Activated naive CD4-positive, alpha-beta T cell treated with anti-CD3 and anti-CD28 coated beads for 36 hours (primary cell): ENCODE results near the gene NAGA. TPM values are rescaled to one million over a fixed set of nuclear protein-coding genes. Genes with fewer than 3 reads are reported as not detected.

Experiments
- CTCF ChIA-PET: fragments of 350-600 bp; sonication (Branson Sonifier 250); formaldehyde crosslinking; loops from one replicate; lab custom pipeline; 2021; ENCODE audit warnings: antibody characterized with exemption; lab: Charles Lee
- DNase-seq: peaks from one replicate; pipeline ENCODE4 v3.0.0-alpha.2; 2020
- H3K27ac Mint-ChIP-seq: one replicate; pipeline ENCODE4 v1.8.0; 2021; ENCODE audit warnings: mild to moderate bottlenecking, mixed read lengths
- H3K27me3 Mint-ChIP-seq: one replicate; pipeline ENCODE4 v1.8.0; 2021; ENCODE audit warnings: low read depth, mixed read lengths
- H3K36me3 Mint-ChIP-seq: one replicate; pipeline ENCODE4 v1.8.0; 2021; ENCODE audit warnings: low read depth, mixed read lengths
- H3K4me1 Mint-ChIP-seq: one replicate; pipeline ENCODE4 v1.8.0; 2021; ENCODE audit warnings: low read depth, mixed read lengths
- H3K4me3 Mint-ChIP-seq: one replicate; pipeline ENCODE4 v1.8.0; 2021; ENCODE audit warnings: mild to moderate bottlenecking, moderate library complexity, mixed read lengths
- H3K9me3 Mint-ChIP-seq: one replicate; pipeline ENCODE4 v1.8.0; 2021; ENCODE audit warnings: mixed read lengths
- intact Hi-C: fragments of 100-400 bp; cut with micrococcal nuclease; formaldehyde crosslinking; loops from one replicate; pipeline ENCODE4 v1.15.1; 2023
- total RNA-seq, 2 experiments: library from RNA; stranded (reverse); gene quantifications; one replicate each; pipeline ENCODE4 v1.2.3, GENCODE V29; 2021

Gene NAGA
- total RNA-seq, 2 experiments from 2014 or later, result 14.6 to 15.9 TPM

GRCh38 chr22:42086051-42086450 lies 15.4 kb upstream of the NAGA start:
- peaks cover 50% of the 10 kb centered on the region for H3K36me3 Mint-ChIP-seq
- no peaks in the 10 kb centered on the region for H3K27me3 Mint-ChIP-seq
- CTCF ChIA-PET, result no interaction called here
- intact Hi-C loops, result no loop called here
- peaks cover 3% of the 10 kb centered on the region for H3K9me3 Mint-ChIP-seq
- DNase-seq, result no peak
- peaks cover 40% of the 10 kb centered on the region for H3K4me1 Mint-ChIP-seq
- no peak overlapping the region for H3K4me3 Mint-ChIP-seq
- no peak overlapping the region for H3K27ac Mint-ChIP-seq

DNA sequence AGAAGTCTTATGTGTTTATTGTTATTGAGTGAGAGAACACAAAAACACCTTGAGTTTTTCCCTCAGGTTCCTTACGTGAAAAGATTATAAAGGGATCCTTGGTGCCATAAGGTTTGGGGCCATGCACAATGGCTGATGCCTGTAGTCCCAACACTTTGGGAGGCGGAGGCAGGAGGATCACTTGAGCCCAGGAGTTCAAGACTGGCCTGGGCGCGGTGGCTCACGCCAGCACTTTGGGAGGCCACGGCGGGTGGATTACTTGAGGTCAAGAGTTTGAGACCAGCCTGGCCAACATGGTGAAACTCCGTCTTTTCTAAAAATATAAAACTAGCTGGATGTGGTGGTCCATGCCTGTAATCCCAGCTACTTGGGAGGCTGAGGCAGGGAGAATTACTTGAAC lies 14.3 kb upstream of the NAGA start:
- CTCF ChIA-PET, result interaction anchor here (0.6 kb wide), 1 partner anchor 386 kb away, joined by 3 read pairs; the partner anchor contains the start of gene MEI1
- peaks cover 46% of the 10 kb centered on the region for H3K36me3 Mint-ChIP-seq
- peaks cover 3% of the 10 kb centered on the region for H3K9me3 Mint-ChIP-seq
- DNase-seq, result no peak
- no peaks in the 10 kb centered on the region for H3K27me3 Mint-ChIP-seq
- intact Hi-C loops, result no loop called here
- H3K4me3 Mint-ChIP-seq, result no peak overlapping the region
- H3K27ac Mint-ChIP-seq, result no peak overlapping the region
- H3K4me1 Mint-ChIP-seq, result peaks cover 44% of the 10 kb centered on the region

- no peak for DNase-seq
- Mint-ChIP-seq H3K4me3 (no peak overlapping the region), H3K36me3 (peaks cover 35% of the 10 kb centered on the region), H3K4me1 (peaks cover 36% of the 10 kb centered on the region), H3K27ac (no peak overlapping the region), H3K27me3 (no peaks in the 10 kb centered on the region), H3K9me3 (no peaks in the 10 kb centered on the region)
- intact Hi-C loops, result no loop called here
- CTCF ChIA-PET, result no interaction called here
Measured at GRCh38 chr22:42083119-42083518, 12.5 kb upstream of the NAGA start.

DNA sequence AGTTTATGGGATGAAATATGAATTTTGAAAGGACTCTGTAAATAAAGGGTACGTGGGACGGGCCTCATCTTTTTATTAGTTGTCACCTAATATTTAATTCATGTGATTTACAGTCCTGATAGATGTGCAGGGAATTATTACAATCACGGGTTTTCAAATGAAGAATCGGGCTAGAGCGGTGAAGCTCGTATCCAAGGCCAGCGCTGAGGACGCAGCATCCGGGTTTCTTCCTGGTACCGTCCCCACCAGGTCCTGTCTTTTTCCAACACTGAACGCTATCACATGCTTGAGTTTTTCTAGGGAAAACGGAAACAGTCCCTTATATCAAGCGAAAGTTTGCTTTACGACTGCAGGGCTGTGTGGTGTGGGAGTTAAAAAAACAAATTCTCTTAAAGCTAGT lies 9.7 kb upstream of the NAGA start:
- peak; percentile 36 for DNase-seq
- peak overlapping the region; percentile 95 for H3K4me3 Mint-ChIP-seq
- H3K27ac Mint-ChIP-seq, result peak overlapping the region; percentile 96
- H3K4me1 Mint-ChIP-seq, result peaks cover 32% of the 10 kb centered on the region
- intact Hi-C loops, result loop anchor here (1.0 kb wide), 2 partner anchors 10 to 459 kb away; partner anchors contain the start of genes DESI1, NDUFA6 and XRCC6
- CTCF ChIA-PET, result interaction anchor here (0.9 to 3.2 kb wide), 4 partner anchors 10 to 383 kb away, joined by 3 to 7 read pairs (median 3); no protein-coding TSS in a partner anchor
- no peaks in the 10 kb centered on the region for H3K27me3 Mint-ChIP-seq
- H3K9me3 Mint-ChIP-seq, result no peaks in the 10 kb centered on the region
- H3K36me3 Mint-ChIP-seq, result peaks cover 19% of the 10 kb centered on the region

GRCh38 chr22:42079319-42080251 lies 9.0 kb upstream of the NAGA start, which contains the start of gene SMDT1:
TSS of gene SMDT1 (plus strand) at chr22:42079700. CDS start at chr22:42079769, 69 bp downstream.
- intact Hi-C loops, result loop anchor here (1.0 to 2.0 kb wide), 4 partner anchors 11 to 536 kb away; partner anchors contain the start of genes CENPM, DESI1, NDUFA6 and XRCC6
- Mint-ChIP-seq H3K27me3 (no peaks in the 10 kb centered on the region), H3K4me3 (peak within 1 kb of the TSS; percentile 95), H3K36me3 (peaks cover 16% of the 10 kb centered on the region), H3K4me1 (peaks cover 34% of the 10 kb centered on the region), H3K9me3 (no peaks in the 10 kb centered on the region), H3K27ac (peak within 1 kb of the TSS; percentile 96)
- peak; percentile 98 for DNase-seq
- CTCF ChIA-PET, result interaction anchor here (0.9 to 3.2 kb wide), 6 partner anchors 11 to 382 kb away, joined by 3 to 8 read pairs (median 4); partner anchors contain the start of gene NDUFA6

GRCh38 chr22:42078469-42079318 lies 8.1 kb upstream of the NAGA start:
- Mint-ChIP-seq H3K9me3 (no peaks in the 10 kb centered on the region), H3K36me3 (peaks cover 11% of the 10 kb centered on the region)

GRCh38 chr22:42077486-42078125 lies 7.0 kb upstream of the NAGA start:
- Mint-ChIP-seq H3K9me3 (no peaks in the 10 kb centered on the region), H3K4me1 (peaks cover 36% of the 10 kb centered on the region), H3K27me3 (no peaks in the 10 kb centered on the region), H3K27ac (peak overlapping the region; percentile 50), H3K36me3 (peaks cover 7% of the 10 kb centered on the region), H3K4me3 (no peak overlapping the region)
- intact Hi-C loops, result loop anchor here (2.0 kb wide), 1 partner anchor 131 kb away; the partner anchor contains the start of gene CENPM
- DNase-seq, result no peak
- CTCF ChIA-PET, result interaction anchor here (1.4 to 2.4 kb wide), 2 partner anchors 111 to 367 kb away, joined by 3 to 6 read pairs; no protein-coding TSS in a partner anchor

More at GRCh38 chr22:42078469-42079318, 8.1 kb upstream of the NAGA start:
- Mint-ChIP-seq H3K4me1 (peaks cover 32% of the 10 kb centered on the region), H3K27me3 (no peaks in the 10 kb centered on the region), H3K4me3 (peak overlapping the region; percentile 95), H3K27ac (peak overlapping the region; percentile 96)
- CTCF ChIA-PET, result interaction anchor here (1.4 to 3.2 kb wide), 4 partner anchors 12 to 381 kb away, joined by 3 to 8 read pairs (median 6); partner anchors contain the start of gene NDUFA6
- intact Hi-C loops, result loop anchor here (1.0 to 2.0 kb wide), 2 partner anchors 132 to 537 kb away; partner anchors contain the start of gene CENPM
- no peak for DNase-seq

DNA sequence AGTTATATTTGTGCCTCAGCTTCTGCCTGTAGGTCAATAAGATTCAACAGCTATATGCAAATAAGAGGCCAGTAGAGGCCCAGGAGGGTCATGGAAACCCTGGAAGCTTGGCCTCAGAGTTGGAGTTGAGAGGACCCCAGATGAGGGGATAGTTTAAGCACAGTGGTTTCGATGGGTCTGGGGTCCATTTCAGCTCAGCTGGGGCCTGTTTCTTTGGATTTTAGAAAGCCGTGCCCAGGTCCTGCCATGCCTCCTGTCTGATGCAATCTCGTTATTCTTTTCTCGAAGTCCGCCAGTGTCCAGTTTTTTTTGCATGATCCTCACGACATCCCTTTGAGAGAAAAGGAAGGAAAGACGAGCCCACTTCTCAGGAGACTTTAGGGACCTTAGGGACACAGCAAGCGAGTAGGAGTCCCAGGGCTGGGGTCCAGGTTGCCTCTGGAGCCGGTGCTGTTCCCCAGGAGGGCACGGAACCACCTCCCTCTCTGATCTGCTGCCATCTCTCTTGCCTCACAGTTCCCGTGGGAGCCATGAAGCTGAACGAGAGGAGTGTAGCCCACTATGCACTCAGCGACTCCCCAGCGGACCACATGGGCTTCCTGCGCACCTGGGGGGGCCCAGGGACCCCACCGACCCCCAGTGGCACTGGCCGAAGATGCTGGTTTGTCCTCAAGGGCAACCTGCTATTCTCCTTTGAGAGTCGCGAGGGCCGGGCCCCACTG lies 6.3 kb upstream of the NAGA start:
- Mint-ChIP-seq H3K9me3 (no peaks in the 10 kb centered on the region), H3K4me1 (peaks cover 34% of the 10 kb centered on the region), H3K27me3 (no peaks in the 10 kb centered on the region), H3K4me3 (no peak overlapping the region), H3K36me3 (peaks cover 3% of the 10 kb centered on the region), H3K27ac (no peak overlapping the region)
- no peak for DNase-seq
- CTCF ChIA-PET, result interaction anchor here (3.0 kb wide), 1 partner anchor 111 kb away, joined by 16 read pairs; no protein-coding TSS in a partner anchor
- intact Hi-C loops, result no loop called here

GRCh38 chr22:42074846-42075676 lies 4.4 kb upstream of the NAGA start:
- intact Hi-C loops, result loop anchor here (1.0 to 5.0 kb wide), 5 partner anchors 109 to 388 kb away; partner anchors contain the start of gene SNU13
- no peak for DNase-seq
- CTCF ChIA-PET, result interaction anchor here (0.7 to 3.0 kb wide), 6 partner anchors 15 to 369 kb away, joined by 3 to 16 read pairs (median 4); no protein-coding TSS in a partner anchor
- Mint-ChIP-seq H3K4me3 (peak overlapping the region; percentile 44), H3K4me1 (peaks cover 33% of the 10 kb centered on the region), H3K36me3 (no peaks in the 10 kb centered on the region), H3K27me3 (no peaks in the 10 kb centered on the region), H3K9me3 (no peaks in the 10 kb centered on the region), H3K27ac (no peak overlapping the region)
